Neural crest cell (in vitro differentiated cells): ENCODE measurements around the gene TNNI2. TPM values are rescaled to one million over a fixed set of nuclear protein-coding genes. Genes with fewer than 3 reads are reported as not detected.

ENCODE experiments used
- DNase-seq: peaks from one replicate; pipeline ENCODE4 v3.0.0; 2021; ENCODE audit warnings: low read depth, mixed read lengths, low spot score
- H3K27ac Mint-ChIP-seq: one replicate; pipeline ENCODE4 v1.8.0; 2021; ENCODE audit warnings: mild to moderate bottlenecking, mixed read lengths; ENCODE audit not compliant: unreplicated experiment
- H3K27me3 Mint-ChIP-seq: 2 replicates; pipeline ENCODE4 v1.8.0; 2021; ENCODE audit warnings: low read depth, mild to moderate bottlenecking, mixed read lengths
- H3K36me3 Mint-ChIP-seq: 2 replicates; pipeline ENCODE4 v1.8.0; 2021; ENCODE audit warnings: low read depth, mild to moderate bottlenecking, mixed read lengths
- H3K4me1 Mint-ChIP-seq: 2 replicates; pipeline ENCODE4 v1.8.0; 2021; ENCODE audit warnings: mixed read lengths
- H3K4me3 Mint-ChIP-seq: one replicate; pipeline ENCODE4 v1.8.0; 2021; ENCODE audit warnings: mild to moderate bottlenecking, mixed read lengths
- H3K9me3 Mint-ChIP-seq: 2 replicates; pipeline ENCODE4 v1.8.0; 2021; ENCODE audit warnings: mixed read lengths
- CTCF ChIP-seq: fragments of 200-600 bp; sonication (generic); conservative IDR thresholded peaks from 2 replicates; pipeline ENCODE4 v1.5.0; 2021; ENCODE audit warnings: antibody characterized with exemption, mild to moderate bottlenecking
- total RNA-seq: library from RNA; stranded (reverse); gene quantifications from 2 replicates; pipeline ENCODE4 v1.2.1, GENCODE V29; 2021

TNNI2 gene
- total RNA-seq, 1 donor from 2014 or later: not detected

GRCh38 chr11:1841511-1842148 is 2.8 kb downstream of the TNNI2 start:
- TF ChIP-seq CTCF: no peak
- Mint-ChIP-seq H3K36me3 (no peaks in the 10 kb centered on the region), H3K9me3 (no peaks in the 10 kb centered on the region), H3K4me3 (no peak overlapping the region), H3K27me3 (no peaks in the 10 kb centered on the region), H3K27ac (no peak overlapping the region), H3K4me1 (peaks cover 9% of the 10 kb centered on the region)
- DNase-seq: no peak

DNA sequence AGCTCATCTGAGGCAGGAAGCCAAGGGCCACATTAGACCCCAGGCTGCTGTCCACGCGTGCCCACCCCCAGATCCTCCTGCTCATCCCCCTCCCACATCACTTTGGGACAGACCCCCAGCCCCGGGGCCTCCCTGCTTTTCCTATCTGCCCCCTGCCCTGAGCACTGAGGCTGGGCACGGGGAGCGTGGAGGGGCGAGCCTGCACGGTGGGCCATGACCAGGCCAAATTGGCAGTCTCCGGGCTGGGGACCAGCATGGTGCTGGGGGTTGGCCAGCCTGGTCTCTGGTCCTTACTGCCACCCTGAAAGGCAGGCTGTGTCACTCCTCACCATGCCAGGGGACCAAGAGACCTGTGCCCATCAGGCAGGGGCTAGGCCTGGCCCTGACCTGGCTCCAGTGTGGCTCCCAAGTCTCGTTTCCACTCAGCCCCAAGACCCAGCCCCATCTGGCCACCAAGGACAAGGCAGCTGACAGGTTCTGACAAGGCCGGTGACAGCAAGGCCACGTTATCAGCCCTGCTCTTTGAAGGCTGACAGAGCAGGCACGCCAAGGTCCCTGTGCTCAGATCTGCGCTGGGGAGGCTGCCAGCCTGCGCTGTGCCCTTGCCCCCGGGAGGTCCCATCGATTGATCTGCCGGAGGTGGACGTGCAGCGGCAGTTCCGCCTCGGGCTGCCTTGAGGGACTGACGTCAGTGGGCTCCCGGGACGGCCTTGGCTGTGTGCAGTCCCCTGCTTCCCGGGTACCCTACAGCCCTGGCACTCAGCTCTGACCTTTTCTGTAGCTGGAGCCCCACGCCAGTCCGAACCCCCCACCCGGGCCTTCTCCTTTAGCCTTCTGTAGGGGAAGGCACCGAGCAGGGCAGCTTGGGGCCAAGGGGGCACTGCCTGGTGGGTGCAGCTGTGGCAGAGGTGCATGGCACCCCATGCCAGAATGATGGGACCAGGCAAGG is 3.6 kb downstream of the TNNI2 start:
- no peak for TF ChIP-seq CTCF
- Mint-ChIP-seq H3K36me3 (no peaks in the 10 kb centered on the region), H3K27ac (no peak overlapping the region), H3K27me3 (no peaks in the 10 kb centered on the region), H3K4me3 (no peak overlapping the region), H3K9me3 (no peaks in the 10 kb centered on the region), H3K4me1 (peaks cover 9% of the 10 kb centered on the region)
- DNase-seq: no peak

GRCh38 chr11:1843098-1843473 is 4.3 kb downstream of the TNNI2 start:
- no peak for TF ChIP-seq CTCF
- H3K27me3 Mint-ChIP-seq: no peaks in the 10 kb centered on the region

DNA sequence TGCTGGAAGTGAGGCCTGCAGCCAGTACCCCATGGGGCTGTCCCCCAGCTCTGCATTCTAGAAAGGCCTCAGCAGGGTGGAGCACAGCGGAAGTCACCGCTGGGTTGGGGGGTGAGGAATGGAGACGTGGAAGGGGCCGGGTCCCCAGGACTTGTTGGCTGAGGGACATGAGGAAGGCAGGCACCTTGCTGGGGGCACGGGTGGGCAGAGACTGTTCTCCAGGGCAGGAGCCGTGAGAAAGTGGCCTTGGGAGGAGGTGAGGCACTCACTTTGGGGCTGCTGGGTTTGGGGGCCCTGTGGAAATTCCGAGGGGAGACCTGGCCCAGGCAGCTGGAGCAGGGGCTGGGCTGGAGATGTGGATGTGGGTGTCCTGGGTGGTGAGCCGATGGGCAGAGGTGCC is 5.0 kb downstream of the TNNI2 start:
- H3K27ac Mint-ChIP-seq: no peak overlapping the region
- H3K4me3 Mint-ChIP-seq: no peak overlapping the region
- TF ChIP-seq CTCF: no peak
- no peak for DNase-seq
- H3K36me3 Mint-ChIP-seq: no peaks in the 10 kb centered on the region
- H3K27me3 Mint-ChIP-seq: no peaks in the 10 kb centered on the region
- H3K9me3 Mint-ChIP-seq: no peaks in the 10 kb centered on the region
- H3K4me1 Mint-ChIP-seq: peaks cover 9% of the 10 kb centered on the region

More at GRCh38 chr11:1843098-1843473, 4.3 kb downstream of the TNNI2 start:
- Mint-ChIP-seq H3K4me1 (peaks cover 9% of the 10 kb centered on the region), H3K36me3 (no peaks in the 10 kb centered on the region), H3K27ac (no peak overlapping the region), H3K9me3 (no peaks in the 10 kb centered on the region), H3K4me3 (no peak overlapping the region)
- DNase-seq: no peak

DNA sequence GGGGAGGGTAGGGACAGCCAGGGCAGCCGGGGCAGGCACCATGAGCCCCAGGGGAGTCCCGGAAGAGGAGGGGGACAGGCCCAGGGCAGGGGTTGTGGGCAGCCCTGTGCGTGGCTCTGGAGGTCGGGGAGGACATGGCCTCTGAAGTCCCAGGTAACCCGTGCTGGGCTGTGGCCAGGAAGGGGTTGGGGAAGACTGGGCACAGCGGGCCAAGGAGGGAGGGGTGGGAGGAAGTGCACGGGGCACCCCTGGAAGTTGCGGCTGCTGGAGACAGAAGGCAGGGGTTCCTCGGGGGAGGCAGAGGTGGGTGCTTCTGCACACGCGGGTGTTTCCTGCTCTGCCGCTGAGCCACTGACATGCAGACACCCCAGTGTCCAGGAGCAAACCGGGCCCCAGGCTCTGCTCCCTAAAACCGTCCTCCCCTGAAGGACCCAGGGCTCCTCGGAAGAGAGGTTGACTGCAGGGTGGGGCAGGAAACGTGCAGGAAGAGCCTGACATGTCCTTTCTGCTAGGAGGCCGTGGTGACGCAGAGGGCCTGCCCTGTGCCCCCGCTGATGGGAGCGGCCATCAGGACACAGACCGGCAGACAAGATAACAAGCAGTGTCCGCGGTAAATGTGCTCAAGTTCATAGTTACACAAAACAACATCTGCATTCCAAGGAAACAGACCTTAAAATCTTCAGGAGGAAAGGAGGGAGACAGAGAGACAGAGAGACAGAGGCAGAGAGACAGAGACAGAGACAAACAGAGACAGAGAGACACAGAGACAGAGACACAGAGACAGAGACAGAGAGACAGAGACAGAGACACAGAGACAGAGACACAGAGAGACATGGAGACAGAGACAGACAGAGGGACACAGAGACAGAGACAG is 5.7 kb downstream of the TNNI2 start:
- H3K27me3 Mint-ChIP-seq: no peaks in the 10 kb centered on the region
- no peak overlapping the region for H3K4me3 Mint-ChIP-seq
- no peak for DNase-seq
- peaks cover 9% of the 10 kb centered on the region for H3K4me1 Mint-ChIP-seq
- no peaks in the 10 kb centered on the region for H3K36me3 Mint-ChIP-seq
- TF ChIP-seq CTCF: no peak
- H3K27ac Mint-ChIP-seq: no peak overlapping the region
- H3K9me3 Mint-ChIP-seq: no peaks in the 10 kb centered on the region
